ENCODE measurements around the gene POLR1C.

DNA sequence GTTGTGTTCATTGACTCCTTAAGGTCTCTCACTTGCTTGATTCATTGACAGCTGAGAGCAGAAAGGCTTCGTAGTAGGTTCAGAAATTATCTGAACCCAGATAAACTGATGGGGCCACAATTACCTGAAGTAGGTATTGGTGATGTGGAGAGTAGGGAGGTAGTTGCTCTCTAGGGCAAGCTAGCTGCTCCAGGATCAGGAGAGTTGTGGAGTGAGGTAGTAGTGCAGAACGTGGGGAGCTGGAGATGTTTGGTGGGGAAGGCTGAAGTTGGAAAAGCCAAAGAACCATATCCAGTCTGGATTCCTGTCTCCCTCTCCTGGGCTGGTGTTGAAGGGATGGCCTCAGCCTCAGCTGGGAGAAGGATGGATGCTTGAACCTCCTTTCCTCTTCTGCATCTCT is 23.7 kb upstream of the POLR1C start:
- TF ChIP-seq, protein P1, sequence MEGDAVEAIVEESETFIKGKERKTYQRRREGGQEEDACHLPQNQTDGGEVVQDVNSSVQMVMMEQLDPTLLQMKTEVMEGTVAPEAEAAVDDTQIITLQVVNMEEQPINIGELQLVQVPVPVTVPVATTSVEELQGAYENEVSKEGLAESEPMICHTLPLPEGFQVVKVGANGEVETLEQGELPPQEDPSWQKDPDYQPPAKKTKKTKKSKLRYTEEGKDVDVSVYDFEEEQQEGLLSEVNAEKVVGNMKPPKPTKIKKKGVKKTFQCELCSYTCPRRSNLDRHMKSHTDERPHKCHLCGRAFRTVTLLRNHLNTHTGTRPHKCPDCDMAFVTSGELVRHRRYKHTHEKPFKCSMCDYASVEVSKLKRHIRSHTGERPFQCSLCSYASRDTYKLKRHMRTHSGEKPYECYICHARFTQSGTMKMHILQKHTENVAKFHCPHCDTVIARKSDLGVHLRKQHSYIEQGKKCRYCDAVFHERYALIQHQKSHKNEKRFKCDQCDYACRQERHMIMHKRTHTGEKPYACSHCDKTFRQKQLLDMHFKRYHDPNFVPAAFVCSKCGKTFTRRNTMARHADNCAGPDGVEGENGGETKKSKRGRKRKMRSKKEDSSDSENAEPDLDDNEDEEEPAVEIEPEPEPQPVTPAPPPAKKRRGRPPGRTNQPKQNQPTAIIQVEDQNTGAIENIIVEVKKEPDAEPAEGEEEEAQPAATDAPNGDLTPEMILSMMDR (tag by site-specific recombination; IDR thresholded peaks at IDR 0.05) = no peak
- TF ChIP-seq ZNF174 (tag by site-specific recombination; IDR thresholded peaks at IDR 0.05) = no peak
- TF ChIP-seq MYNN (tag by site-specific recombination; IDR thresholded peaks at IDR 0.05; ENCODE audit: borderline replicate concordance) = no peak
- no peak for TF ChIP-seq ZFP3 (tag by site-specific recombination; IDR thresholded peaks at IDR 0.05; ENCODE audit: low read depth)
- no peak for TF ChIP-seq MZF1 (tag by site-specific recombination; IDR thresholded peaks at IDR 0.05; ENCODE audit: borderline replicate concordance)
- no peak for TF ChIP-seq ZNF777 (tag by site-specific recombination; IDR thresholded peaks at IDR 0.05; ENCODE audit: borderline replicate concordance)
- TF ChIP-seq PRDM1 (tag by site-specific recombination; IDR thresholded peaks at IDR 0.05) = no peak
- TF ChIP-seq BCL11A (tag by site-specific recombination; IDR thresholded peaks at IDR 0.05; ENCODE audit: low read depth) = no peak
- TF ChIP-seq, protein P2, sequence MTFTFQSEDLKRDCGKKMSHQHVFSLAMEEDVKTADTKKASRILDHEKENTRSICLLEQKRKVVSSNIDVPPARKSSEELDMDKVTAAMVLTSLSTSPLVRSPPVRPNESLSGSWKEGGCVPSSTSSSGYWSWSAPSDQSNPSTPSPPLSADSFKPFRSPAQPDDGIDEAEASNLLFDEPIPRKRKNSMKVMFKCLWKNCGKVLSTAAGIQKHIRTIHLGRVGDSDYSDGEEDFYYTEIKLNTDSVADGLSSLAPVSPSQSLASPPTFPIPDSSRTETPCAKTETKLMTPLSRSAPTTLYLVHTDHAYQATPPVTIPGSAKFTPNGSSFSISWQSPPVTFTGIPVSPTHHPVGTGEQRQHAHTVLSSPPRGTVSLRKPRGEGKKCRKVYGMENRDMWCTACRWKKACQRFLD (tag by site-specific recombination; IDR thresholded peaks at IDR 0.05) = no peak
- TF ChIP-seq, protein P3, sequence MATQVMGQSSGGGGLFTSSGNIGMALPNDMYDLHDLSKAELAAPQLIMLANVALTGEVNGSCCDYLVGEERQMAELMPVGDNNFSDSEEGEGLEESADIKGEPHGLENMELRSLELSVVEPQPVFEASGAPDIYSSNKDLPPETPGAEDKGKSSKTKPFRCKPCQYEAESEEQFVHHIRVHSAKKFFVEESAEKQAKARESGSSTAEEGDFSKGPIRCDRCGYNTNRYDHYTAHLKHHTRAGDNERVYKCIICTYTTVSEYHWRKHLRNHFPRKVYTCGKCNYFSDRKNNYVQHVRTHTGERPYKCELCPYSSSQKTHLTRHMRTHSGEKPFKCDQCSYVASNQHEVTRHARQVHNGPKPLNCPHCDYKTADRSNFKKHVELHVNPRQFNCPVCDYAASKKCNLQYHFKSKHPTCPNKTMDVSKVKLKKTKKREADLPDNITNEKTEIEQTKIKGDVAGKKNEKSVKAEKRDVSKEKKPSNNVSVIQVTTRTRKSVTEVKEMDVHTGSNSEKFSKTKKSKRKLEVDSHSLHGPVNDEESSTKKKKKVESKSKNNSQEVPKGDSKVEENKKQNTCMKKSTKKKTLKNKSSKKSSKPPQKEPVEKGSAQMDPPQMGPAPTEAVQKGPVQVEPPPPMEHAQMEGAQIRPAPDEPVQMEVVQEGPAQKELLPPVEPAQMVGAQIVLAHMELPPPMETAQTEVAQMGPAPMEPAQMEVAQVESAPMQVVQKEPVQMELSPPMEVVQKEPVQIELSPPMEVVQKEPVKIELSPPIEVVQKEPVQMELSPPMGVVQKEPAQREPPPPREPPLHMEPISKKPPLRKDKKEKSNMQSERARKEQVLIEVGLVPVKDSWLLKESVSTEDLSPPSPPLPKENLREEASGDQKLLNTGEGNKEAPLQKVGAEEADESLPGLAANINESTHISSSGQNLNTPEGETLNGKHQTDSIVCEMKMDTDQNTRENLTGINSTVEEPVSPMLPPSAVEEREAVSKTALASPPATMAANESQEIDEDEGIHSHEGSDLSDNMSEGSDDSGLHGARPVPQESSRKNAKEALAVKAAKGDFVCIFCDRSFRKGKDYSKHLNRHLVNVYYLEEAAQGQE (tag by site-specific recombination; IDR thresholded peaks at IDR 0.05) = no peak
- no peak for TF ChIP-seq ZNF274 (IDR thresholded peaks at IDR 0.05; ENCODE audit: low read length)
- no peak for TF ChIP-seq ZNF274 (tag by site-specific recombination; IDR thresholded peaks at IDR 0.05; ENCODE audit: borderline replicate concordance)
- TF ChIP-seq ZNF530 (tag by site-specific recombination; IDR thresholded peaks at IDR 0.05; ENCODE audit: low read depth) = no peak
- TF ChIP-seq ZNF121 (tag by site-specific recombination; IDR thresholded peaks at IDR 0.05) = no peak
- TF ChIP-seq, protein P4, sequence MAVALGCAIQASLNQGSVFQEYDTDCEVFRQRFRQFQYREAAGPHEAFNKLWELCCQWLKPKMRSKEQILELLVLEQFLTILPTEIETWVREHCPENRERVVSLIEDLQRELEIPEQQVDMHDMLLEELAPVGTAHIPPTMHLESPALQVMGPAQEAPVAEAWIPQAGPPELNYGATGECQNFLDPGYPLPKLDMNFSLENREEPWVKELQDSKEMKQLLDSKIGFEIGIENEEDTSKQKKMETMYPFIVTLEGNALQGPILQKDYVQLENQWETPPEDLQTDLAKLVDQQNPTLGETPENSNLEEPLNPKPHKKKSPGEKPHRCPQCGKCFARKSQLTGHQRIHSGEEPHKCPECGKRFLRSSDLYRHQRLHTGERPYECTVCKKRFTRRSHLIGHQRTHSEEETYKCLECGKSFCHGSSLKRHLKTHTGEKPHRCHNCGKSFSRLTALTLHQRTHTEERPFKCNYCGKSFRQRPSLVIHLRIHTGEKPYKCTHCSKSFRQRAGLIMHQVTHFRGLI (tag by site-specific recombination; IDR thresholded peaks at IDR 0.05) = no peak
